ENCODE results near the gene ST8SIA1. TPM values are rescaled to one million over a fixed set of nuclear protein-coding genes. Genes with fewer than 3 reads are reported as not detected.

Gene ST8SIA1
- polyA plus RNA-seq, 1 donor from 2014 or later, result 22.5 TPM

DNA sequence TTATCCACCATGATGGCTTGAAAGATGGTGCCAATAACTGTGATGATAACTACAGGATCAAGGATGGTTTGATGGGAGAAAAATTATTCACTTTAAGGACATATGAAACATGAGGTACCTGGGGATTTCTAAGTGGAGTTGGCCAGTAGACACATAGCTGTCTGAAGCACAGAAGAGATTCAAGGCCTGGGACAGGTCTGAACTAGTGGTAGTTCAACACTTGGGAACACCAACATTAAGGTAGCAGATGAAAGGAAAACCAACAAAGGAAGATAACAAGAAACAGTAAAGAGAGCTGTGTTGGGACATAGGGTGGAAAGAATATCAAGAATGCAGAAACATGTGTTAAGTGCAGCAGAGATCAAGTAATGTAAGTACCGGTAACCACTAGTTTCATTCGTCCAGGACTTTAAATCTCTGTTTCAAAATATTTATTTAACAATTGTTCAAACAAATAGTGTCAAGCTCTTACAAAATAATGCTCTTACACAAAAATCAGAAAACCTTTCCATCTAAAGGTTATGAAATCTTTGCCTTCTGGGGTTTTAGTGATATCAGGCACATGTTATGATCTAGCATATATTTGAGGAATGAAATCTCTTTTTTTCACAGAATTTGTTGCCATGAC lies 104.7 kb downstream of the ST8SIA1 start:
- Histone ChIP-seq H3K36me3 (ENCODE audit: insufficient read depth, low read length) (no peaks in the 10 kb centered on the region), H3K4me2 (ENCODE audit: low read length) (no peak overlapping the region), H3K4me3 (ENCODE audit: low read length) (no peak overlapping the region), H3K79me2 (replicated peaks; ENCODE audit: insufficient read depth, low read length) (no peaks in the 10 kb centered on the region), H4K20me1 (ENCODE audit: insufficient read depth) (no peaks in the 10 kb centered on the region), H3K9me2 (ENCODE audit: insufficient read depth, low read length) (no peaks in the 10 kb centered on the region), H3K27me3 (ENCODE audit: insufficient read depth, low read depth, low read length) (no peaks in the 10 kb centered on the region), H3K9me3 (ENCODE audit: low read length) (no peaks in the 10 kb centered on the region), H3F3A (ENCODE audit: insufficient read depth, low read length, poor library complexity, severe bottlenecking) (no peaks in the 10 kb centered on the region), H3K27ac (ENCODE audit: low read length) (no peak overlapping the region), H3K9ac (ENCODE audit: low read length) (no peak overlapping the region), H2AFZ (ENCODE audit: low read depth, low read length) (no peak overlapping the region)
- TF ChIP-seq, protein P1, sequence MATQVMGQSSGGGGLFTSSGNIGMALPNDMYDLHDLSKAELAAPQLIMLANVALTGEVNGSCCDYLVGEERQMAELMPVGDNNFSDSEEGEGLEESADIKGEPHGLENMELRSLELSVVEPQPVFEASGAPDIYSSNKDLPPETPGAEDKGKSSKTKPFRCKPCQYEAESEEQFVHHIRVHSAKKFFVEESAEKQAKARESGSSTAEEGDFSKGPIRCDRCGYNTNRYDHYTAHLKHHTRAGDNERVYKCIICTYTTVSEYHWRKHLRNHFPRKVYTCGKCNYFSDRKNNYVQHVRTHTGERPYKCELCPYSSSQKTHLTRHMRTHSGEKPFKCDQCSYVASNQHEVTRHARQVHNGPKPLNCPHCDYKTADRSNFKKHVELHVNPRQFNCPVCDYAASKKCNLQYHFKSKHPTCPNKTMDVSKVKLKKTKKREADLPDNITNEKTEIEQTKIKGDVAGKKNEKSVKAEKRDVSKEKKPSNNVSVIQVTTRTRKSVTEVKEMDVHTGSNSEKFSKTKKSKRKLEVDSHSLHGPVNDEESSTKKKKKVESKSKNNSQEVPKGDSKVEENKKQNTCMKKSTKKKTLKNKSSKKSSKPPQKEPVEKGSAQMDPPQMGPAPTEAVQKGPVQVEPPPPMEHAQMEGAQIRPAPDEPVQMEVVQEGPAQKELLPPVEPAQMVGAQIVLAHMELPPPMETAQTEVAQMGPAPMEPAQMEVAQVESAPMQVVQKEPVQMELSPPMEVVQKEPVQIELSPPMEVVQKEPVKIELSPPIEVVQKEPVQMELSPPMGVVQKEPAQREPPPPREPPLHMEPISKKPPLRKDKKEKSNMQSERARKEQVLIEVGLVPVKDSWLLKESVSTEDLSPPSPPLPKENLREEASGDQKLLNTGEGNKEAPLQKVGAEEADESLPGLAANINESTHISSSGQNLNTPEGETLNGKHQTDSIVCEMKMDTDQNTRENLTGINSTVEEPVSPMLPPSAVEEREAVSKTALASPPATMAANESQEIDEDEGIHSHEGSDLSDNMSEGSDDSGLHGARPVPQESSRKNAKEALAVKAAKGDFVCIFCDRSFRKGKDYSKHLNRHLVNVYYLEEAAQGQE (IDR thresholded peaks at IDR 0.05; ENCODE audit: borderline replicate concordance), result no peak
- TF ChIP-seq POLR2AphosphoS5 (IDR thresholded peaks at IDR 0.05), result no peak
- no peak for TF ChIP-seq EP300 (conservative IDR thresholded peaks at IDR 0.05; ENCODE audit: poor library complexity, severe bottlenecking)
- TF ChIP-seq TAF1 (IDR thresholded peaks at IDR 0.05; ENCODE audit: low read depth), result no peak
- no peak for TF ChIP-seq SMC3 (conservative IDR thresholded peaks at IDR 0.05; ENCODE audit: poor library complexity)
- TF ChIP-seq EZH2 (IDR thresholded peaks at IDR 0.05; ENCODE audit: borderline replicate concordance, insufficient read depth, low read length, poor library complexity, severe bottlenecking), result no peak

DNA sequence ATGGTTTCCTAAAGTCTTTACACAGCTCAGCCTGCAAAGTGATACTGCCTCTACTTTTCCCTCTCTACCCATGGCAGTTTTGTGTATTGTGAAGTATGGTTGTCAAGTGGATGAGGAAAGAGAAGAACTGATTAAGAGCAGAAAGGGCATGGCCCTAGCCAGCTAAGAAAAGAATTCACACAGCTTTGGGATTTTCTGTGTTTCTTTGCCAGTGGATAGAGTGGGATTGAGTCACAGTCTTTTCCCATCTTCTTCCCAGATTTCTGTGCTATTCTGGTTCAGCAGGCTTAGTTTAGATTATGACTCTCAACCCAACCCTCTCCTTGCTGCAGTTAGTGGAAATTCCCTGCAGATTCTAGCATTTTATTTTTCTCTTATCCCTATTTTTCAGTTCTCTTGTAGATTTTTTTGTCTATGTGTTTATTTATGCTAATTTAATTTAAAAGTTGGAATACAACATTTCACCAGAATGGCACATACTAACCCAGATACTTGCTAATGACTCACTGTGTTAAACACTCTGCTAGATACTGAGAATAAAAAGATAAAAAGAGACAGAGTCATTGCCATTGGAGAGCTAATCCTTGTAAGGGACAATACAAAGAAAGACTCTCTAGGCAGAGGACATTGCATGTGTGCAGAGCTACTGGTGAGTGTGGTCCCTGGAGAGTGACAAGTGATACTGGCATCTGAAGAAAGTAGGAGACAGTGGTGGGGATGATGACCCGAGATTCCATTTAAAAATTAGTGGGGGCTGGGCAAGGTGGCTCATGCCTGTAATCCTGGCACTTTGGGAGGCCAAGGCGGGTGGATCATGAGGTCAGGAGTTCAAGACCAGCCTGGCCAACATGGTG lies 106.3 kb downstream of the ST8SIA1 start:
- Histone ChIP-seq H3K4me2 (ENCODE audit: low read length) (no peak overlapping the region), H3K36me3 (ENCODE audit: insufficient read depth, low read length) (no peaks in the 10 kb centered on the region)
- TF ChIP-seq RAD21 (conservative IDR thresholded peaks at IDR 0.05) (no peak), TAF1 (IDR thresholded peaks at IDR 0.05; ENCODE audit: low read depth) (no peak), POLR2AphosphoS5 (IDR thresholded peaks at IDR 0.05) (no peak), MXI1 (conservative IDR thresholded peaks at IDR 0.05; ENCODE audit: poor library complexity, severe bottlenecking) (no peak), EZH2 (IDR thresholded peaks at IDR 0.05; ENCODE audit: borderline replicate concordance, insufficient read depth, low read length, poor library complexity, severe bottlenecking) (no peak), EP300 (conservative IDR thresholded peaks at IDR 0.05; ENCODE audit: poor library complexity, severe bottlenecking) (no peak), SMC3 (conservative IDR thresholded peaks at IDR 0.05; ENCODE audit: poor library complexity) (no peak)
- TF ChIP-seq, protein P2, sequence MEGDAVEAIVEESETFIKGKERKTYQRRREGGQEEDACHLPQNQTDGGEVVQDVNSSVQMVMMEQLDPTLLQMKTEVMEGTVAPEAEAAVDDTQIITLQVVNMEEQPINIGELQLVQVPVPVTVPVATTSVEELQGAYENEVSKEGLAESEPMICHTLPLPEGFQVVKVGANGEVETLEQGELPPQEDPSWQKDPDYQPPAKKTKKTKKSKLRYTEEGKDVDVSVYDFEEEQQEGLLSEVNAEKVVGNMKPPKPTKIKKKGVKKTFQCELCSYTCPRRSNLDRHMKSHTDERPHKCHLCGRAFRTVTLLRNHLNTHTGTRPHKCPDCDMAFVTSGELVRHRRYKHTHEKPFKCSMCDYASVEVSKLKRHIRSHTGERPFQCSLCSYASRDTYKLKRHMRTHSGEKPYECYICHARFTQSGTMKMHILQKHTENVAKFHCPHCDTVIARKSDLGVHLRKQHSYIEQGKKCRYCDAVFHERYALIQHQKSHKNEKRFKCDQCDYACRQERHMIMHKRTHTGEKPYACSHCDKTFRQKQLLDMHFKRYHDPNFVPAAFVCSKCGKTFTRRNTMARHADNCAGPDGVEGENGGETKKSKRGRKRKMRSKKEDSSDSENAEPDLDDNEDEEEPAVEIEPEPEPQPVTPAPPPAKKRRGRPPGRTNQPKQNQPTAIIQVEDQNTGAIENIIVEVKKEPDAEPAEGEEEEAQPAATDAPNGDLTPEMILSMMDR (IDR thresholded peaks at IDR 0.05; ENCODE audit: poor library complexity, severe bottlenecking), result no peak
- TF ChIP-seq, protein P1 (IDR thresholded peaks at IDR 0.05; ENCODE audit: borderline replicate concordance), result no peak

More for the DNA sequence above, 106.3 kb downstream of the ST8SIA1 start:
- H3K4me3 ChIP-seq (ENCODE audit: low read length), result no peak overlapping the region
- H3F3A ChIP-seq (ENCODE audit: insufficient read depth, low read length, poor library complexity, severe bottlenecking), result no peaks in the 10 kb centered on the region
- no peaks in the 10 kb centered on the region for H3K9me2 ChIP-seq (ENCODE audit: insufficient read depth, low read length)
- no peak overlapping the region for H3K27ac ChIP-seq (ENCODE audit: low read length)
- no peaks in the 10 kb centered on the region for H3K9me3 ChIP-seq (ENCODE audit: low read length)
- no peaks in the 10 kb centered on the region for H3K27me3 ChIP-seq (ENCODE audit: insufficient read depth, low read depth, low read length)
- no peaks in the 10 kb centered on the region for H3K79me2 ChIP-seq (replicated peaks; ENCODE audit: insufficient read depth, low read length)
- H3K9ac ChIP-seq (ENCODE audit: low read length), result no peak overlapping the region
- H2AFZ ChIP-seq (ENCODE audit: low read depth, low read length), result no peak overlapping the region
- no peaks in the 10 kb centered on the region for H4K20me1 ChIP-seq (ENCODE audit: insufficient read depth)

Measured in neural cell (in vitro differentiated cells).